SK-N-SH (cell line): ENCODE data around the gene MYOZ2.

Source experiments
- CTCF ChIP-seq: fragments of 200-600 bp; sonication (generic); IDR thresholded peaks from 2 replicates; pipeline ENCODE4 v1.6.1; 2017; ENCODE audit warnings: antibody characterized with exemption, mild to moderate bottlenecking, moderate library complexity
- JUND ChIP-seq: IDR thresholded peaks from 2 replicates; pipeline ENCODE4 v1.4.0; 2012
- PBX3 ChIP-seq: IDR thresholded peaks from 2 replicates; pipeline ENCODE4; 2012
- POLR2AphosphoS5 ChIP-seq: IDR thresholded peaks from 2 replicates; pipeline ENCODE4 v1.6.1; 2012; ENCODE audit warnings: low read depth, low read length
- RFX5 ChIP-seq: IDR thresholded peaks from 2 replicates; pipeline ENCODE4 v1.6.1; 2012; ENCODE audit warnings: mild to moderate bottlenecking, improper control_type of control experiment, low read length
- USF2 ChIP-seq: fragments of 150-350 bp; IDR thresholded peaks from 2 replicates; pipeline ENCODE4 v1.6.1; 2017; ENCODE audit warnings: antibody characterized with exemption, low read length, low read depth, borderline replicate concordance
- YY1 ChIP-seq: IDR thresholded peaks from 2 replicates; pipeline ENCODE4 v1.4.0; 2012; ENCODE audit warnings: low read depth, mild to moderate bottlenecking

- TF ChIP-seq RFX5 (no peak), CTCF (no peak), USF2 (no peak), YY1 (no peak), POLR2AphosphoS5 (no peak), JUND (no peak), PBX3 (no peak)
Observed at GRCh38 chr4:119191505-119191904, 55.9 kb downstream of the MYOZ2 start.
